Mesenchymal stem cell (in vitro differentiated cells and primary cell): ENCODE results near the gene NTF3.

Experiments used
- DNase-seq: peaks from one replicate; pipeline ENCODE4 v3.0.0-alpha.2; 2013
- H2AFZ ChIP-seq: one replicate; pipeline ENCODE4 v1.6.1; 2013; ENCODE audit warnings: low read depth, mild to moderate bottlenecking, control low read depth, inconsistent platforms, low read length, moderate library complexity
- H2AK5ac ChIP-seq: 2 replicates; pipeline ENCODE4 v1.6.1; 2013; ENCODE audit warnings: low read length, moderate library complexity, mild to moderate bottlenecking, inconsistent platforms; ENCODE audit not compliant: severe bottlenecking
- H2BK120ac ChIP-seq: one replicate; pipeline ENCODE4 v1.6.1; 2013; ENCODE audit warnings: low read depth, mild to moderate bottlenecking, inconsistent platforms, low read length, moderate library complexity
- H2BK12ac ChIP-seq, 2 experiments: one replicate each; pipeline ENCODE4 v1.6.1; 2013; ENCODE audit warnings: inconsistent platforms in 2 of 2, low read length in 2 of 2, mild to moderate bottlenecking in 2 of 2, moderate library complexity in 2 of 2, control low read depth in 1 of 2
- H2BK15ac ChIP-seq: one replicate; pipeline ENCODE4 v1.6.1; 2013; ENCODE audit warnings: mild to moderate bottlenecking, low read depth, inconsistent platforms; ENCODE audit not compliant: poor library complexity, severe bottlenecking
- H2BK5ac ChIP-seq: 2 replicates; pipeline ENCODE4 v1.6.1; 2013; ENCODE audit warnings: low read depth, mild to moderate bottlenecking, low read length, control low read depth, inconsistent platforms; ENCODE audit not compliant: poor library complexity, severe bottlenecking
- H3K14ac ChIP-seq, 2 experiments: one replicate each; pipeline ENCODE4 v1.6.1; 2013; ENCODE audit warnings: inconsistent platforms in 2 of 2, low read length in 2 of 2, control low read depth in 1 of 2, mild to moderate bottlenecking in 1 of 2, moderate library complexity in 1 of 2
- H3K18ac ChIP-seq, 2 experiments: one replicate each; pipeline ENCODE4 v1.6.1; 2013; ENCODE audit warnings: inconsistent platforms in 2 of 2, low read length in 2 of 2, control low read depth in 1 of 2, low read depth in 1 of 2, mild to moderate bottlenecking in 1 of 2
- H3K23ac ChIP-seq, 2 experiments: one replicate each; pipeline ENCODE4 v1.6.1; 2013; ENCODE audit warnings: inconsistent platforms in 2 of 2, low read length in 2 of 2, mild to moderate bottlenecking in 2 of 2, moderate library complexity in 2 of 2, control low read depth in 1 of 2
- H3K27ac ChIP-seq: 2 replicates; pipeline ENCODE4 v1.5.1; 2013; ENCODE audit warnings: mild to moderate bottlenecking, moderate library complexity, low read length, control low read depth, inconsistent platforms; ENCODE audit not compliant: poor library complexity, severe bottlenecking
- H3K27me3 ChIP-seq, 2 experiments: 2 replicates each; pipeline versions ENCODE4 v1.6.1 to v1.7.0; 2013; ENCODE audit warnings: low read length in 2 of 2, mild to moderate bottlenecking in 2 of 2, moderate library complexity in 2 of 2, control low read depth in 1 of 2, inconsistent platforms in 1 of 2; ENCODE audit not compliant: control insufficient read depth in 1 of 2, insufficient read depth in 1 of 2
- H3K36me3 ChIP-seq, 2 experiments: 2 replicates each; pipeline versions ENCODE4 v1.6.1 to v1.7.0; 2013; ENCODE audit warnings: low read length in 2 of 2, control low read depth in 1 of 2, inconsistent platforms in 1 of 2, low read depth in 1 of 2, mild to moderate bottlenecking in 1 of 2; ENCODE audit not compliant: insufficient read depth in 2 of 2, control insufficient read depth in 1 of 2
- H3K4ac ChIP-seq, 2 experiments: one replicate each; pipeline ENCODE4 v1.6.1; 2013; ENCODE audit warnings: inconsistent platforms in 2 of 2, low read length in 2 of 2, mild to moderate bottlenecking in 2 of 2, moderate library complexity in 2 of 2, control low read depth in 1 of 2, low read depth in 1 of 2
- H3K4me1 ChIP-seq: 2 replicates; pipeline ENCODE4 v1.6.1; 2013; ENCODE audit warnings: low read depth, low read length, control low read depth; ENCODE audit not compliant: control insufficient read depth, insufficient read depth
- H3K4me2 ChIP-seq: 2 replicates; pipeline ENCODE4 v1.6.1; 2013; ENCODE audit warnings: low read length, mild to moderate bottlenecking, inconsistent platforms; ENCODE audit not compliant: poor library complexity, severe bottlenecking
- H3K4me3 ChIP-seq, 2 experiments: 2 replicates each; pipeline versions ENCODE4 v1.5.1 to v1.7.0; 2013; ENCODE audit warnings: low read length in 2 of 2, mild to moderate bottlenecking in 2 of 2, control low read depth in 1 of 2, low read depth in 1 of 2; ENCODE audit not compliant: insufficient read depth in 1 of 2
- H3K79me1 ChIP-seq: replicated peaks from 2 replicates; pipeline ENCODE4 v1.6.1; 2013; ENCODE audit warnings: mild to moderate bottlenecking, control low read depth, low read length, inconsistent platforms; ENCODE audit not compliant: poor library complexity, severe bottlenecking
- H3K9ac ChIP-seq: 2 replicates; pipeline ENCODE4 v1.7.0; 2013; ENCODE audit warnings: mild to moderate bottlenecking, low read length, moderate library complexity
- H3K9me3 ChIP-seq: 2 replicates; pipeline ENCODE4 v1.7.0; 2013; ENCODE audit warnings: mild to moderate bottlenecking, low read length; ENCODE audit not compliant: control insufficient read depth
- H4K8ac ChIP-seq: one replicate; pipeline ENCODE4 v1.6.1; 2013; ENCODE audit warnings: inconsistent platforms, mild to moderate bottlenecking, low read length, moderate library complexity
- H4K91ac ChIP-seq: one replicate; pipeline ENCODE4 v1.6.1; 2013; ENCODE audit warnings: mild to moderate bottlenecking, low read length, inconsistent platforms
- WGBS: methylation state at CpG from one replicate; pipeline ENCODE4 v1.1.7; 2013; ENCODE audit warnings: mixed read lengths; 5-methylcytosine and 5-hydroxymethylcytosine counted together

NTF3 gene

GRCh38 chr12:5513406-5513805 lies 81.5 kb downstream of the NTF3 start:
- Histone ChIP-seq H3K79me1 (no peaks in the 10 kb centered on the region), H2BK15ac (no peak overlapping the region), H3K9me3 (no peaks in the 10 kb centered on the region), H2BK120ac (no peak overlapping the region), H3K23ac (no peak overlapping the region), H4K91ac (no peak overlapping the region), H2AFZ (no peak overlapping the region), H3K14ac (no peak overlapping the region), H3K27ac (no peak overlapping the region), H3K27me3 (peaks cover 11 to 36% of the 10 kb centered on the region in 2 experiments), H3K9ac (no peak overlapping the region), H2BK5ac (no peak overlapping the region), H4K8ac (no peak overlapping the region), H2AK5ac (no peak overlapping the region), H3K4me1 (peaks cover under 1% of the 10 kb centered on the region), H3K18ac (no peak overlapping the region), H3K4ac (no peak overlapping the region), H3K36me3 (no peaks in the 10 kb centered on the region), H3K4me3 (no peak overlapping the region), H3K4me2 (no peak overlapping the region), H2BK12ac (no peak overlapping the region)
- WGBS = 78% methylated on average over 4 of the region's 4 CpGs
- no peak for DNase-seq

- Histone ChIP-seq H2BK120ac (no peak overlapping the region), H3K36me3 (no peaks in the 10 kb centered on the region), H3K27ac (no peak overlapping the region), H4K8ac (no peak overlapping the region), H3K79me1 (no peaks in the 10 kb centered on the region), H3K4me2 (no peak overlapping the region), H2AFZ (no peak overlapping the region), H2BK12ac (no peak overlapping the region), H3K4me3 (no peak overlapping the region), H2BK15ac (no peak overlapping the region), H2AK5ac (no peak overlapping the region), H3K23ac (no peak overlapping the region), H3K9me3 (no peaks in the 10 kb centered on the region), H3K27me3 (peaks cover 11 to 36% of the 10 kb centered on the region in 2 experiments), H3K9ac (no peak overlapping the region), H3K18ac (no peak overlapping the region), H3K14ac (no peak overlapping the region), H3K4ac (no peak overlapping the region), H4K91ac (no peak overlapping the region), H2BK5ac (no peak overlapping the region), H3K4me1 (peaks cover 3% of the 10 kb centered on the region)
- WGBS = 90% methylated on average over 6 of the region's 6 CpGs
- DNase-seq = no peak
Measured at GRCh38 chr12:5514016-5514415, 82.1 kb downstream of the NTF3 start.

- Histone ChIP-seq H3K18ac (no peak overlapping the region), H3K4me3 (no peak overlapping the region), H3K36me3 (no peaks in the 10 kb centered on the region), H2BK12ac (no peak overlapping the region), H3K4me1 (peaks cover 3% of the 10 kb centered on the region), H4K8ac (no peak overlapping the region), H3K27me3 (peaks cover 11 to 36% of the 10 kb centered on the region in 2 experiments), H3K4me2 (no peak overlapping the region), H3K23ac (no peak overlapping the region), H3K14ac (no peak overlapping the region), H3K9ac (no peak overlapping the region), H3K4ac (no peak overlapping the region), H3K9me3 (no peaks in the 10 kb centered on the region), H2AK5ac (no peak overlapping the region), H2BK15ac (no peak overlapping the region), H3K27ac (no peak overlapping the region), H3K79me1 (no peaks in the 10 kb centered on the region), H2BK5ac (no peak overlapping the region), H2BK120ac (no peak overlapping the region), H2AFZ (no peak overlapping the region), H4K91ac (no peak overlapping the region)
- DNase-seq = no peak
- 96% methylated on average over 2 of the region's 4 CpGs for WGBS
Measured at GRCh38 chr12:5514545-5514944, 82.6 kb downstream of the NTF3 start.

- Histone ChIP-seq H3K4ac (no peak overlapping the region), H3K36me3 (no peaks in the 10 kb centered on the region), H2BK120ac (no peak overlapping the region), H3K4me3 (no peak overlapping the region), H4K8ac (no peak overlapping the region), H2BK5ac (no peak overlapping the region), H3K27me3 (peaks cover 11 to 37% of the 10 kb centered on the region in 2 experiments), H2AK5ac (no peak overlapping the region), H2AFZ (no peak overlapping the region), H3K27ac (no peak overlapping the region), H3K14ac (no peak overlapping the region), H3K23ac (no peak overlapping the region), H2BK15ac (no peak overlapping the region), H2BK12ac (no peak overlapping the region), H3K79me1 (no peaks in the 10 kb centered on the region), H3K4me1 (peaks cover 3% of the 10 kb centered on the region), H3K4me2 (no peak overlapping the region), H3K18ac (no peak overlapping the region), H3K9me3 (no peaks in the 10 kb centered on the region), H3K9ac (no peak overlapping the region), H4K91ac (no peak overlapping the region)
- DNase-seq = no peak
- 95% methylated on average over 1 of the region's 1 CpG for WGBS
Measured at GRCh38 chr12:5515458-5515857, 83.5 kb downstream of the NTF3 start.
